GM23338 (cell line): Measurements from ENCODE around the gene PID1.

Experiments
- CREB1 ChIP-seq: fragments of 250-450 bp; sonication (Bioruptor Pico); IDR thresholded peaks from 2 replicates; pipeline ENCODE4 v1.5.0; 2020; ENCODE audit warnings: low read depth, mild to moderate bottlenecking, moderate library complexity
- ETS1 ChIP-seq: IDR thresholded peaks from 2 replicates; pipeline ENCODE4 v1.6.1; 2016; ENCODE audit warnings: antibody characterized with exemption
- EZH2 ChIP-seq: fragments of 200-600 bp; sonication (generic); IDR thresholded peaks from one replicate; pipeline ENCODE4 v1.8.0; 2017; ENCODE audit warnings: antibody characterized with exemption, mild to moderate bottlenecking, low read depth; ENCODE audit not compliant: unreplicated experiment
- EZH2phosphoT487 ChIP-seq: fragments of 200-600 bp; sonication (generic); IDR thresholded peaks from one replicate; pipeline ENCODE4 v1.8.1; 2018; ENCODE audit warnings: antibody characterized with exemption; ENCODE audit not compliant: unreplicated experiment
- POLR2AphosphoS5 ChIP-seq: IDR thresholded peaks from 2 replicates; pipeline ENCODE4 v1.6.1; 2016; ENCODE audit warnings: antibody characterized with exemption, low read depth
- REST ChIP-seq: IDR thresholded peaks from one replicate; pipeline ENCODE4 v1.6.1; 2018; ENCODE audit warnings: antibody characterized with exemption; ENCODE audit not compliant: unreplicated experiment
- ZNF114 ChIP-seq: fragments of 250-450 bp; sonication (Bioruptor Pico); IDR thresholded peaks from 2 replicates; pipeline ENCODE4 v1.5.0; 2020; ENCODE audit warnings: mild to moderate bottlenecking, moderate library complexity
- ZNF462 ChIP-seq: fragments of 250-450 bp; sonication (Bioruptor Pico); IDR thresholded peaks from 2 replicates; pipeline ENCODE4 v1.5.0; 2020; ENCODE audit warnings: mild to moderate bottlenecking, moderate library complexity
- TF ChIP-seq, protein P1 (sequence below), 2 experiments: fragments of 200-600 bp in 1 of 2; sonication (generic) in 1 of 2; conservative IDR thresholded peaks; 2 replicates each; pipeline versions ENCODE4 v1.5.1 to v1.6.1; 2016 to 2017; ENCODE audit warnings: antibody characterized with exemption in 2 of 2, low read depth in 2 of 2, mild to moderate bottlenecking in 2 of 2, moderate library complexity in 1 of 2

DNA sequence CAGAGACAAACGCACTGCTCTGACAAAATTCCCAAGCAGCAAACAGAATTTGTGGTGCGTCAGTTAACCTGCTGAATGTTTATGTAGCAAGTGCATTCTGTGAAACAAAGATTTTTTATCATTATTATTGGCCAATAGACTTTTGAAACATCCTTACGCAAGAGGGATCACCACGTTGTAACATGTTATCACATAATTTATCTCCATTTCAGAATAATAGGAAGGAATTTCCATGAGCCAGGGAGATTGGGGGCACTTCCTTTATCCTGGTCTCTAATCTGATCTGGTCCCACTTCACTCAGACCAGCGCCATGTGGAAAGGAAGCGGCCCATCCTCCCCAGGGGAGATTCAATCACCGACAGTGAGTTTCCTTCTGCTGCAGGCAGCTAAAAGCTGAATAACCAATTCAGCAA is 166.1 kb downstream of the PID1 start:
- TF ChIP-seq, protein P1, sequence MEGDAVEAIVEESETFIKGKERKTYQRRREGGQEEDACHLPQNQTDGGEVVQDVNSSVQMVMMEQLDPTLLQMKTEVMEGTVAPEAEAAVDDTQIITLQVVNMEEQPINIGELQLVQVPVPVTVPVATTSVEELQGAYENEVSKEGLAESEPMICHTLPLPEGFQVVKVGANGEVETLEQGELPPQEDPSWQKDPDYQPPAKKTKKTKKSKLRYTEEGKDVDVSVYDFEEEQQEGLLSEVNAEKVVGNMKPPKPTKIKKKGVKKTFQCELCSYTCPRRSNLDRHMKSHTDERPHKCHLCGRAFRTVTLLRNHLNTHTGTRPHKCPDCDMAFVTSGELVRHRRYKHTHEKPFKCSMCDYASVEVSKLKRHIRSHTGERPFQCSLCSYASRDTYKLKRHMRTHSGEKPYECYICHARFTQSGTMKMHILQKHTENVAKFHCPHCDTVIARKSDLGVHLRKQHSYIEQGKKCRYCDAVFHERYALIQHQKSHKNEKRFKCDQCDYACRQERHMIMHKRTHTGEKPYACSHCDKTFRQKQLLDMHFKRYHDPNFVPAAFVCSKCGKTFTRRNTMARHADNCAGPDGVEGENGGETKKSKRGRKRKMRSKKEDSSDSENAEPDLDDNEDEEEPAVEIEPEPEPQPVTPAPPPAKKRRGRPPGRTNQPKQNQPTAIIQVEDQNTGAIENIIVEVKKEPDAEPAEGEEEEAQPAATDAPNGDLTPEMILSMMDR (conservative IDR thresholded peaks at IDR 0.05; ENCODE audit: low read depth in 2 of 2) = no peak
- TF ChIP-seq CREB1 (CRISPR knock-in tag) (no peak), EZH2phosphoT487 (no peak), EZH2 (no peak), POLR2AphosphoS5 (no peak), ETS1 (no peak), REST (no peak), ZNF462 (CRISPR knock-in tag) (no peak), ZNF114 (CRISPR knock-in tag) (no peak)
